ENCODE data around the gene PPM1M. TPM values are rescaled to one million over a fixed set of nuclear protein-coding genes. Genes with fewer than 3 reads are reported as not detected.
"Not testable (repeated sequence)": the region's sequence is repeated elsewhere in the genome, so short reads cannot be mapped to it uniquely, and the experiment has no call there.

Gene PPM1M
- total RNA-seq, 4 donors from 2014 or later, result 2.0 to 8.4 (median 6.2) TPM

DNA sequence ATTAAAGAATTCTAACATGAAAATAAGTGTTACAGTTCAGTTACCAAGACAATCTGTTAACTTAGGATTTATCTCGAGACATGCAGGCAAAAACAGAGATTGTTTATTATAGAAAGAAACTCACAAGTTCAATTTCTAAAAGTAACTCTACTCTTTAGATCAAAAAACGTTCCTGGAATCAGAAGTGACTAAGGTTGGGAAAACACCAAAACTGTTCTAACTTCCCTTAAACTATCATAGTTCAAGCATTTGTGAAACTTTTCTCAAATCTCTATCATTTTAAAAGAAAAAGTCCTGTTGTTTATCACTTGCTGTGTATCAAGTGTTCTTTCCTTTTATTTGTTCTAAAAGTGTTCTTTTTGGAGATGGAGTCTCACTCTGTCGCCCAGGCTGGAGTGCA lies 24.2 kb downstream of the PPM1M start:
- Histone ChIP-seq H3K36me3 (peaks cover 0 to 50% (median 20%) of the 10 kb centered on the region in 4 donors), H3K4me3 (no peak overlapping the region), H3K4me1 (peaks cover 14 to 63% (median 30%) of the 10 kb centered on the region in 4 donors), H3K9me3 (no peaks in the 10 kb centered on the region), H3K27me3 (no peaks in the 10 kb centered on the region), H3K27ac (peak overlapping the region; percentile 41 to 66 (median 56))
- TF ChIP-seq POLR2A (IDR thresholded peaks at IDR 0.05) (no peak), POLR2AphosphoS5 (IDR thresholded peaks at IDR 0.05) (no peak), EP300 (IDR thresholded peaks at IDR 0.05; ENCODE audit: low read depth) (no peak)
- TF ChIP-seq, protein P1, sequence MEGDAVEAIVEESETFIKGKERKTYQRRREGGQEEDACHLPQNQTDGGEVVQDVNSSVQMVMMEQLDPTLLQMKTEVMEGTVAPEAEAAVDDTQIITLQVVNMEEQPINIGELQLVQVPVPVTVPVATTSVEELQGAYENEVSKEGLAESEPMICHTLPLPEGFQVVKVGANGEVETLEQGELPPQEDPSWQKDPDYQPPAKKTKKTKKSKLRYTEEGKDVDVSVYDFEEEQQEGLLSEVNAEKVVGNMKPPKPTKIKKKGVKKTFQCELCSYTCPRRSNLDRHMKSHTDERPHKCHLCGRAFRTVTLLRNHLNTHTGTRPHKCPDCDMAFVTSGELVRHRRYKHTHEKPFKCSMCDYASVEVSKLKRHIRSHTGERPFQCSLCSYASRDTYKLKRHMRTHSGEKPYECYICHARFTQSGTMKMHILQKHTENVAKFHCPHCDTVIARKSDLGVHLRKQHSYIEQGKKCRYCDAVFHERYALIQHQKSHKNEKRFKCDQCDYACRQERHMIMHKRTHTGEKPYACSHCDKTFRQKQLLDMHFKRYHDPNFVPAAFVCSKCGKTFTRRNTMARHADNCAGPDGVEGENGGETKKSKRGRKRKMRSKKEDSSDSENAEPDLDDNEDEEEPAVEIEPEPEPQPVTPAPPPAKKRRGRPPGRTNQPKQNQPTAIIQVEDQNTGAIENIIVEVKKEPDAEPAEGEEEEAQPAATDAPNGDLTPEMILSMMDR (IDR thresholded peaks at IDR 0.05), result no peak
- 52 to 54% methylated on average over 3 of the region's 3 CpGs for WGBS, 2 donors (ENCODE audit: low coverage in 1 of 2)
- intact Hi-C loops (cut with DNase I; ENCODE audit: low total_unique reads) (no loop called here), in situ Hi-C loops (cut with MboI; ENCODE audit: low pct_ligation_motif_present in 1 of 4, low pct_unique_long_range_greater_than_20kb in 1 of 4, low sequenced_read_pairs in 3 of 4) (no loop called here)
- DNase-seq, result no peak

DNA sequence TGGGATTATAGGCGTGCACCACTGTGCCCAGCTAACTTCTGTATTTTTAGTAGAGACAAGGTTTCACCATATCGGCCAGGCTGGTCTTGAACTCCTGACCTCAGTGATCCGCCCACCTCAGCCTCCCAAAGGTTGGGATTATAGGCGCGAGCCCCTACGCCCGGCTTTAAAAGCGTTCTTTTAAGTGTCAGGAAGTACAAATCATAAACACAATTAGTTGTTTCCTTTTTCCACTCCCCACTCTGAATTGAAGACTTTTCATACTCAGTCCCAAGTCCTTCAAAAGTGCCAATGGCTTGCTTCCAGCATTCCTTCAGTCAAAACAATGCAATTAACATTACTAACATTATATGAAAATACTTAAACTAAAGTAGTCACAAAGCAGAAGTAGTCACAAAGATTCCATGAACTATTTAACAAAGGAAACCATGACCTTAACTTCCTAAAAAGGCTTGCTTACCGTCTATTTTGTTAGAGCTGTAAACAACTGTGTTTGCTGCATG lies 24.7 kb downstream of the PPM1M start:
- intact Hi-C loops (cut with DNase I; ENCODE audit: low total_unique reads), result no loop called here
- Histone ChIP-seq H3K27me3 (no peaks in the 10 kb centered on the region), H3K27ac (peak overlapping the region; percentile 41 to 66 (median 56)), H3K9me3 (no peaks in the 10 kb centered on the region), H3K4me3 (no peak overlapping the region), H3K4me1 (peaks cover 17 to 68% (median 35%) of the 10 kb centered on the region in 4 donors), H3K36me3 (peaks cover 0 to 50% (median 20%) of the 10 kb centered on the region in 4 donors)
- in situ Hi-C loops (cut with MboI; ENCODE audit: low pct_ligation_motif_present in 1 of 4, low pct_unique_long_range_greater_than_20kb in 1 of 4, low sequenced_read_pairs in 3 of 4), result no loop called here
- no peak for DNase-seq
- TF ChIP-seq, protein P1 (IDR thresholded peaks at IDR 0.05), result no peak
- TF ChIP-seq POLR2A (IDR thresholded peaks at IDR 0.05), result no peak
- no peak for TF ChIP-seq POLR2AphosphoS5 (IDR thresholded peaks at IDR 0.05)
- 42 to 43% methylated on average over 6 to 9 of the region's 9 CpGs for WGBS, 2 donors (ENCODE audit: low coverage in 1 of 2)

DNA sequence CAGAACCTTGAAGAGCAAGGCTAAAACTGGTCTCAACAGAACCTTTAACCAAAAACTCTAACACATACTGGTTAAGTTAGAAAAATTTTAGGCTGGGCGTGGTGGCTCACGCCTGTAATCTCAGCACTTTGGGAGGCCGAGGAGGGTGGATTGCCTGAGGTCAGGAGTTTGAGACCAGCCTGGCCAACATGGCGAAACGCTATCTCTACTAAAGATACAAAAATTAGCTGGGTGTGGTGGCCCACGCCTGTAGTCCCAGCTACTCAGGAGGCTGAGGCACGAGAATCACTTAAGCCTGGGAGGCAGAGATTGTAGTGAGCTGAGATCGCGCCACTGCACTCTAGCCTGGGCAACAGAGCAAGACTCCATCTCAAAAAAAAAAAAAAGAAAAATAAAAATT lies 26.6 kb downstream of the PPM1M start:
- DNase-seq; H3K27me3 ChIP-seq; intact Hi-C loops (cut with DNase I; ENCODE audit: low total_unique reads); H3K4me3 ChIP-seq; H3K9me3 ChIP-seq; in situ Hi-C loops (cut with MboI; ENCODE audit: low pct_ligation_motif_present in 1 of 4, low pct_unique_long_range_greater_than_20kb in 1 of 4, low sequenced_read_pairs in 3 of 4): not testable (repeated sequence)
- peak overlapping the region; percentile 41 to 66 (median 50) for H3K27ac ChIP-seq
- 87 to 90% methylated on average over 2 to 9 of the region's 9 CpGs for WGBS, 2 donors (ENCODE audit: low coverage in 1 of 2)
- peaks cover 25 to 87% (median 50%) of the 10 kb centered on the region in 4 donors for H3K4me1 ChIP-seq
- peaks cover 0 to 33% (median 12%) of the 10 kb centered on the region in 4 donors for H3K36me3 ChIP-seq

DNA sequence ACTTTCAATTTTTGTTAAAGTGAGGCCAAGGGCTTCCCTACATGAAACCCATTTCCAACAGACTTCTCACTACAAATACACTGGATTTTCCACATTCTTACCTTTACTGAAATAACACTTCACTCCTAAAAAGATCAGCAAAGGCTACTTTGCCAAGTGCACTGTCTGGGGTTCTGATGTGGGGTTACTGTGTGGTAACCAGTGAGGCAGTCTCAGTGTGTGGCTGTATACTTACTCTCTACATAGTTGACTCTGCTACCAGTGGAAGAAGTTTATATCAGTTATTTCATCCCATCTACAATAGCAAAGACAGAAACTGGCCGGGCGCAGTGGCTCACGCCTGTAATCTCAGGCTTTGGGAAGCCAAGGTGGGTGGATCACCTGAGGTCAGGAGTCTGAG lies 27.3 kb downstream of the PPM1M start:
- in situ Hi-C loops (cut with MboI; ENCODE audit: low pct_ligation_motif_present in 1 of 4, low pct_unique_long_range_greater_than_20kb in 1 of 4, low sequenced_read_pairs in 3 of 4) (no loop called here), intact Hi-C loops (cut with DNase I; ENCODE audit: low total_unique reads) (no loop called here)
- peaks cover 25 to 88% (median 50%) of the 10 kb centered on the region in 4 donors for H3K4me1 ChIP-seq
- no peaks in the 10 kb centered on the region for H3K9me3 ChIP-seq
- WGBS, 2 donors (ENCODE audit: low coverage in 1 of 2), result 73% methylated on average over 3 of the region's 3 CpGs; no CpG with 5 or more reads in 1 of the 2 donors
- TF ChIP-seq POLR2AphosphoS5 (IDR thresholded peaks at IDR 0.05), result no peak
- TF ChIP-seq POLR2A (IDR thresholded peaks at IDR 0.05), result no peak
- TF ChIP-seq, protein P1 (IDR thresholded peaks at IDR 0.05), result no peak
- no peak for TF ChIP-seq EP300 (IDR thresholded peaks at IDR 0.05; ENCODE audit: low read depth)
- no peaks in the 10 kb centered on the region for H3K27me3 ChIP-seq
- peak overlapping the region in 1 of 4 donors; percentile 41 for H3K27ac ChIP-seq
- no peak for DNase-seq
- H3K36me3 ChIP-seq, result peaks cover 0 to 26% (median 9%) of the 10 kb centered on the region in 4 donors
- H3K4me3 ChIP-seq, result no peak overlapping the region

DNA sequence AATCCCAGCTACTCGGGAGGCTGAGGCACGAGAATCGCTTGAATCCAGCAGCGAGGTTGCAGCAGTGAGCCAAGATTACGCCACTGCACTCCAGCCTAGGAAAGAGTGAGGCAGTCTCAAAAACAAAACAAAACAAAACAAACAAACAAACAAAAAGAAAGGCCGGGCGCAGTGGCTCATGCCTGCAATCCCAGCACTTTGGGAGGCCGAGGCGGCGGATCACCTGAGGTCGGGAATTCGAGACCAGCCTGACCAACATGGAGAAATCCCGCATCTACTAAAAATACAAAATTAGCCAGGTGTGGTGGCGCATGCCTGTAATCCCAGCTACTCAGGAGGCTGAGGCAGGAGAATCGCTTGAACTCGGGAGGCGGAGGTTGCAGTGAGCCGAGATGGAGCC lies 29.2 kb downstream of the PPM1M start:
- H3K4me3 ChIP-seq, result not testable (repeated sequence)

More for the DNA sequence above, 29.2 kb downstream of the PPM1M start:
- DNase-seq; H3K36me3 ChIP-seq; H3K9me3 ChIP-seq; H3K27me3 ChIP-seq; intact Hi-C loops (cut with DNase I; ENCODE audit: low total_unique reads); in situ Hi-C loops (cut with MboI; ENCODE audit: low pct_ligation_motif_present in 1 of 4, low pct_unique_long_range_greater_than_20kb in 1 of 4, low sequenced_read_pairs in 3 of 4): not testable (repeated sequence)
- WGBS, 2 donors (ENCODE audit: low coverage in 1 of 2), result 91 to 98% methylated on average over 9 to 18 of the region's 18 CpGs
- peaks cover 29 to 85% (median 59%) of the 10 kb centered on the region in 4 donors for H3K4me1 ChIP-seq
- H3K27ac ChIP-seq, result peak overlapping the region; percentile 97 to 99 (median 98)

Data from transverse colon (tissue), 4 donors.